Upper lobe of left lung (tissue), 6 donors: ENCODE measurements around the gene PDZD2. TPM values are rescaled to one million over a fixed set of nuclear protein-coding genes. Genes with fewer than 3 reads are reported as not detected.

Experiments
- ATAC-seq, 2 donors: fragments of 200-7000 bp; cut with Tn5 transposase; one replicate each; pipeline ENCODE4 v1.9.1; 2022; ENCODE audit warnings: mild to moderate bottlenecking in 2 of 2, moderate library complexity in 2 of 2; ENCODE audit not compliant: low FRiP score in 2 of 2
- DNase-seq, 2 donors: peaks; one replicate each; pipeline ENCODE4 v3.0.0-alpha.2; 2019 to 2020
- H3K27ac ChIP-seq, 4 donors: fragments of 200-600 bp; sonication (generic); one replicate each; pipeline ENCODE4 v1.5.1; 2016 to 2019
- H3K27me3 ChIP-seq, 4 donors: fragments of 200-600 bp; sonication (generic); one replicate each; pipeline ENCODE4 v1.5.1; 2017 to 2019
- H3K36me3 ChIP-seq, 4 donors: fragments of 200-600 bp; sonication (generic); one replicate each; pipeline ENCODE4 v1.5.1; 2016 to 2019
- H3K4me1 ChIP-seq, 4 donors: fragments of 200-600 bp; sonication (generic); one replicate each; pipeline ENCODE4 v1.5.1; 2018 to 2019
- H3K4me3 ChIP-seq, 4 donors: fragments of 200-600 bp; sonication (generic); one replicate each; pipeline ENCODE4 v1.5.1; 2017 to 2019; ENCODE audit warnings: mild to moderate bottlenecking in 2 of 4, moderate library complexity in 1 of 4
- H3K9me3 ChIP-seq, 4 donors: fragments of 200-600 bp; sonication (generic); one replicate each; pipeline ENCODE4 v1.5.1; 2018 to 2019
- EP300 ChIP-seq, 4 donors: sonication (generic); formaldehyde crosslinking; IDR thresholded peaks; one replicate each; pipeline ENCODE4 v1.5.1; 2017; ENCODE audit warnings: antibody characterized with exemption in 4 of 4, control low read depth in 2 of 4
- POLR2A ChIP-seq, 4 donors: fragments of 450-650 bp; IDR thresholded peaks; one replicate each; pipeline ENCODE4 v1.5.1; 2016 to 2017; ENCODE audit warnings: antibody characterized with exemption in 4 of 4, mild to moderate bottlenecking in 2 of 4
- POLR2AphosphoS5 ChIP-seq, 2 donors: sonication (generic); formaldehyde crosslinking; IDR thresholded peaks; one replicate each; pipeline ENCODE4 v1.5.1; 2017; ENCODE audit warnings: antibody characterized with exemption in 2 of 2
- WGBS, 2 donors: methylation state at CpG; one replicate each; pipeline ENCODE4 v1.1.5; 2017 to 2018; 5-methylcytosine and 5-hydroxymethylcytosine counted together
- total RNA-seq, 6 donors: library from RNA; depleted of rRNA in 4 of 6; stranded (reverse); fragments of >200 nt in 4 of 6; gene quantifications; one replicate each; pipeline versions ENCODE4 v1.1.0 to v1.2.1, GENCODE V29; 2016 to 2021
- TF ChIP-seq, protein P1 (sequence below), 6 experiments: fragments of 450-650 bp in 4 of 6; fragments of 200-600 bp in 2 of 6; sonication (generic) in 2 of 6; IDR thresholded peaks; one replicate each; pipeline ENCODE4 v1.5.1; 2016 to 2019; ENCODE audit warnings: antibody characterized with exemption in 6 of 6
- donor health status: DM: no; HTN: no; CAD: no; lungs with moderate emphysema.
- donor health status: DM: no; HTN: yes; CAD: no; lungs with severe emphysema.

PDZD2 gene
- total RNA-seq, 6 donors from 2014 or later: 53.4 to 73.6 (median 68.4) TPM

DNA sequence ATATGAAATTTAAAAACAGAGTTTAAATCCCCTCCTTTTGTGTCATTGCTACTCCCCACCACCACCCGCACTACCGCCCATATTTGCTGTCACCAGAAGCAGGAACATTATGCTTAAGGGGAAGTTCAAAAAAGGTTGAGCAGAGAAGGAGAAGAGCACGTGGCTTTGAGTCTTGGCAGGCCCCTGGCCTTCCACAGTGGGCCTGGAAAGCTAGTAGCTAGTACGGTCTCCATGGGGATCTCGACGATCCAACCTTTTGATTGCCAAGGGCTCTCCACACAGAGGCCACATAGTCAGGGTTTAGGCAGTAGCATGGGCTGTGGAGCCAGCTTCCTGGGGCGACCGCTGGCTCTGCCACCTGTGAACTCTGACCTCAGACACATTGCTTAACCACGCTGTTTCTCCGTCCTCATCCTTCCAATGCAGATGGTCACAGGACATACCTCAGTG lies 445.1 kb downstream of the PDZD2 start:
- Histone ChIP-seq H3K4me3 (no peak overlapping the region), H3K27ac (peak overlapping the region in 1 of 4 donors; percentile 23), H3K9me3 (no peaks in the 10 kb centered on the region), H3K36me3 (peaks cover 0 to 35% (median 19%) of the 10 kb centered on the region in 4 donors), H3K27me3 (no peaks in the 10 kb centered on the region), H3K4me1 (no peaks in the 10 kb centered on the region)
- TF ChIP-seq EP300 (IDR thresholded peaks at IDR 0.05) (no peak), POLR2AphosphoS5 (IDR thresholded peaks at IDR 0.05) (no peak), POLR2A (IDR thresholded peaks at IDR 0.05) (no peak)
- TF ChIP-seq, protein P1, sequence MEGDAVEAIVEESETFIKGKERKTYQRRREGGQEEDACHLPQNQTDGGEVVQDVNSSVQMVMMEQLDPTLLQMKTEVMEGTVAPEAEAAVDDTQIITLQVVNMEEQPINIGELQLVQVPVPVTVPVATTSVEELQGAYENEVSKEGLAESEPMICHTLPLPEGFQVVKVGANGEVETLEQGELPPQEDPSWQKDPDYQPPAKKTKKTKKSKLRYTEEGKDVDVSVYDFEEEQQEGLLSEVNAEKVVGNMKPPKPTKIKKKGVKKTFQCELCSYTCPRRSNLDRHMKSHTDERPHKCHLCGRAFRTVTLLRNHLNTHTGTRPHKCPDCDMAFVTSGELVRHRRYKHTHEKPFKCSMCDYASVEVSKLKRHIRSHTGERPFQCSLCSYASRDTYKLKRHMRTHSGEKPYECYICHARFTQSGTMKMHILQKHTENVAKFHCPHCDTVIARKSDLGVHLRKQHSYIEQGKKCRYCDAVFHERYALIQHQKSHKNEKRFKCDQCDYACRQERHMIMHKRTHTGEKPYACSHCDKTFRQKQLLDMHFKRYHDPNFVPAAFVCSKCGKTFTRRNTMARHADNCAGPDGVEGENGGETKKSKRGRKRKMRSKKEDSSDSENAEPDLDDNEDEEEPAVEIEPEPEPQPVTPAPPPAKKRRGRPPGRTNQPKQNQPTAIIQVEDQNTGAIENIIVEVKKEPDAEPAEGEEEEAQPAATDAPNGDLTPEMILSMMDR (IDR thresholded peaks at IDR 0.05): no peak
- 68 to 71% methylated on average over 8 to 10 of the region's 10 CpGs for WGBS, 2 donors
- no peak for DNase-seq
- ATAC-seq: peak in 1 of 2 donors; percentile 48

DNA sequence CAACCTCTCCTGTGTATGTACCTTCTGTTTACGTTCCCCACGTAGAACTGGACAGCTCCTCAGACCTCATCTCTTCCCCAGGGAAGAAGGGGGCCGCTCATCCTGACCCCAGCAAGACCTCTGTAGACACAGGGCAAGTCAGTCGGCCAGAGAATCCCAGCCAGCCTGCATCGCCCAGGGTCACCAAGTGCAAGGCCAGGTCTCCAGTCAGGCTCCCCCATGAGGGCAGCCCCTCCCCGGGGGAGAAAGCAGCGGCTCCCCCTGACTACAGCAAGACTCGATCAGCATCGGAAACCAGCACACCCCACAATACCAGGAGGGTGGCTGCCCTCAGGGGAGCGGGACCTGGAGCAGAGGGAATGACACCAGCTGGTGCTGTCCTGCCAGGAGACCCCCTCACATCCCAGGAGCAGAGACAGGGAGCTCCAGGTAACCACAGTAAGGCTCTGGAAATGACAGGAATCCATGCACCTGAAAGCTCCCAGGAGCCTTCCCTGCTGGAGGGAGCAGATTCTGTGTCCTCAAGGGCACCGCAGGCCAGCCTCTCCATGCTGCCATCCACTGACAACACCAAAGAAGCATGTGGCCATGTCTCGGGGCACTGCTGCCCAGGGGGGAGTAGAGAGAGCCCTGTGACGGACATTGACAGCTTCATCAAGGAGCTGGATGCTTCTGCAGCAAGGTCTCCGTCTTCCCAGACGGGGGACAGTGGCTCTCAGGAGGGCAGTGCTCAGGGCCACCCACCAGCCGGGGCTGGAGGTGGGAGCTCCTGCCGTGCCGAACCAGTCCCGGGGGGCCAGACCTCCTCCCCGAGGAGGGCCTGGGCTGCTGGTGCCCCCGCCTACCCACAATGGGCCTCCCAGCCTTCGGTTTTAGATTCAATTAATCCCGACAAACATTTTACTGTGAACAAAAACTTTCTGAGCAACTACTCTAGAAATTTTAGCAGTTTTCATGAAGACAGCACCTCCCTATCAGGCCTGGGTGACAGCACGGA lies 448.5 kb downstream of the PDZD2 start:
- no peaks in the 10 kb centered on the region for H3K4me1 ChIP-seq
- H3K4me3 ChIP-seq: no peak overlapping the region
- no peaks in the 10 kb centered on the region for H3K9me3 ChIP-seq
- 93 to 94% methylated on average over 13 to 23 of the region's 24 CpGs for WGBS, 2 donors
- H3K27me3 ChIP-seq: no peaks in the 10 kb centered on the region
- peaks cover 0 to 56% (median 31%) of the 10 kb centered on the region in 4 donors for H3K36me3 ChIP-seq
- peak in 1 of 2 donors; percentile 15 for ATAC-seq
- TF ChIP-seq POLR2A (IDR thresholded peaks at IDR 0.05): no peak
- TF ChIP-seq, protein P1 (IDR thresholded peaks at IDR 0.05): no peak
- TF ChIP-seq POLR2AphosphoS5 (IDR thresholded peaks at IDR 0.05): no peak
- TF ChIP-seq EP300 (IDR thresholded peaks at IDR 0.05): no peak
- peak in 1 of 2 donors; percentile 59 for DNase-seq
- H3K27ac ChIP-seq: no peak overlapping the region

DNA sequence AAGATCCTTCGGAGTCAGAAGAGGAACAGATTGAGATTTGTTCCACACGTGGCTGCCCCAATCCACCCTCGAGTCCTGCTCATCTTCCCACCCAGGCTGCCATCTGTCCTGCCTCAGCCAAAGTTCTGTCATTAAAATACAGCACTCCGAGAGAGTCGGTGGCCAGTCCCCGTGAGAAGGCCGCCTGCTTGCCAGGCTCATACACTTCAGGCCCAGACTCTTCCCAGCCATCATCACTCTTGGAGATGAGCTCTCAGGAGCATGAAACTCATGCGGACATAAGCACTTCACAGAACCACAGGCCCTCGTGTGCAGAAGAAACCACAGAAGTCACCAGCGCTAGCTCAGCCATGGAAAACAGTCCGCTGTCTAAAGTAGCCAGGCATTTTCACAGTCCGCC lies 449.3 kb downstream of the PDZD2 start:
- Histone ChIP-seq H3K9me3 (no peaks in the 10 kb centered on the region), H3K4me1 (peaks cover 0 to 5% (median 0%) of the 10 kb centered on the region in 4 donors), H3K4me3 (no peak overlapping the region), H3K27ac (no peak overlapping the region), H3K27me3 (no peaks in the 10 kb centered on the region), H3K36me3 (peaks cover 0 to 56% (median 31%) of the 10 kb centered on the region in 4 donors)
- TF ChIP-seq POLR2AphosphoS5 (IDR thresholded peaks at IDR 0.05): no peak
- TF ChIP-seq, protein P1 (IDR thresholded peaks at IDR 0.05): no peak
- TF ChIP-seq POLR2A (IDR thresholded peaks at IDR 0.05): no peak
- TF ChIP-seq EP300 (IDR thresholded peaks at IDR 0.05): no peak
- ATAC-seq: no peak
- 84 to 92% methylated on average over 8 to 12 of the region's 12 CpGs for WGBS, 2 donors
- DNase-seq: no peak

DNA sequence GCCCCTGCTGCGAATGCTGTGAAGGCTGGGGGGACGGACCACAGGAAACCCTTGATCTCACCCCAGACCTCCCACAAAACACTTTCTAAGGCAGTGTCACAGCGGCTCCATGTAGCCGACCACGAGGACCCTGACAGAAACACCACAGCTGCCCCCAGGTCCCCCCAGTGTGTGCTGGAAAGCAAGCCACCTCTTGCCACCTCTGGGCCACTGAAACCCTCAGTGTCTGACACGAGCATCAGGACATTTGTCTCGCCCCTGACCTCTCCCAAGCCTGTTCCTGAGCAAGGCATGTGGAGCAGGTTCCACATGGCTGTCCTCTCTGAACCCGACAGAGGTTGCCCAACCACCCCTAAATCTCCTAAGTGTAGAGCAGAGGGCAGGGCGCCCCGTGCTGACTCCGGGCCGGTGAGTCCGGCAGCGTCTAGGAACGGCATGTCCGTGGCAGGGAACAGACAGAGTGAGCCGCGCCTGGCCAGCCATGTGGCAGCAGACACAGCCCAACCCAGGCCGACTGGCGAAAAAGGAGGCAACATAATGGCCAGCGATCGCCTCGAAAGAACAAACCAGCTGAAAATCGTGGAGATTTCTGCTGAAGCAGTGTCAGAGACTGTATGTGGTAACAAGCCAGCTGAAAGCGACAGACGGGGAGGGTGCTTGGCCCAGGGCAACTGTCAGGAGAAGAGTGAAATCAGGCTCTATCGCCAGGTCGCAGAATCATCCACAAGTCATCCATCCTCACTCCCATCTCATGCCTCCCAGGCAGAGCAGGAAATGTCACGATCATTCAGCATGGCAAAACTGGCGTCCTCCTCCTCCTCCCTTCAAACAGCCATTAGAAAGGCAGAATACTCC lies 450.4 kb downstream of the PDZD2 start:
- Histone ChIP-seq H3K4me3 (no peak overlapping the region), H3K27me3 (no peaks in the 10 kb centered on the region), H3K36me3 (peaks cover 0 to 57% (median 31%) of the 10 kb centered on the region in 4 donors), H3K4me1 (peaks cover 0 to 7% (median 0%) of the 10 kb centered on the region in 4 donors), H3K27ac (no peak overlapping the region), H3K9me3 (no peaks in the 10 kb centered on the region)
- TF ChIP-seq EP300 (IDR thresholded peaks at IDR 0.05): no peak
- TF ChIP-seq POLR2A (IDR thresholded peaks at IDR 0.05): no peak
- TF ChIP-seq POLR2AphosphoS5 (IDR thresholded peaks at IDR 0.05): no peak
- TF ChIP-seq, protein P1 (IDR thresholded peaks at IDR 0.05): no peak
- ATAC-seq (no peak), DNase-seq (peak in 1 of 2 donors; percentile 63)
- WGBS, 2 donors: 92 to 94% methylated on average over 28 to 30 of the region's 30 CpGs
